GM18867 (cell line): ENCODE data around the gene NOX4.
"Not testable (repeated sequence)": the region's sequence is repeated elsewhere in the genome, so short reads cannot be mapped to it uniquely, and the experiment has no call there.

Experiments
- ATAC-seq: cut with Tn5 transposase; IDR thresholded peaks from one replicate; pipeline ENCODE4 v1.9.1; 2021; ENCODE audit warnings: mild to moderate bottlenecking, moderate library complexity; ENCODE audit not compliant: unreplicated experiment

NOX4 gene

GRCh38 chr11:89309321-89309985 lies 181.7 kb downstream of the NOX4 start:
- not testable (repeated sequence) for ATAC-seq

GRCh38 chr11:89308272-89308671 lies 182.9 kb downstream of the NOX4 start:
- not testable (repeated sequence) for ATAC-seq

GRCh38 chr11:89303029-89303428 lies 188.1 kb downstream of the NOX4 start:
- not testable (repeated sequence) for ATAC-seq

DNA sequence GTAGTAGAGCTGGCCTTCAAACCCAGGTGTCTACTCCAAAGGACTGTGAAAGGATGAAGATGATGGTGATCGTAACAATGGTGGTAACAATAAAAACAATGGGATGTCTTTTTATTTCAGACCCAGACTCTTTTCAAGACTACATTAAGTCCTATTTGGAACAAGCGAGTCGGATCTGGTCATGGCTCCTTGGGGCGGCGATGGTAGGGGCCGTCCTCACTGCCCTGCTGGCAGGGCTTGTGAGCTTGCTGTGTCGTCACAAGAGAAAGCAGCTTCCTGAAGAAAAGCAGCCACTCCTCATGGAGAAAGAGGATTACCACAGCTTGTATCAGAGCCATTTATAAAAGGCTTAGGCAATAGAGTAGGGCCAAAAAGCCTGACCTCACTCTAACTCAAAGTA lies 196.2 kb downstream of the NOX4 start:
- ATAC-seq: not testable (repeated sequence)

DNA sequence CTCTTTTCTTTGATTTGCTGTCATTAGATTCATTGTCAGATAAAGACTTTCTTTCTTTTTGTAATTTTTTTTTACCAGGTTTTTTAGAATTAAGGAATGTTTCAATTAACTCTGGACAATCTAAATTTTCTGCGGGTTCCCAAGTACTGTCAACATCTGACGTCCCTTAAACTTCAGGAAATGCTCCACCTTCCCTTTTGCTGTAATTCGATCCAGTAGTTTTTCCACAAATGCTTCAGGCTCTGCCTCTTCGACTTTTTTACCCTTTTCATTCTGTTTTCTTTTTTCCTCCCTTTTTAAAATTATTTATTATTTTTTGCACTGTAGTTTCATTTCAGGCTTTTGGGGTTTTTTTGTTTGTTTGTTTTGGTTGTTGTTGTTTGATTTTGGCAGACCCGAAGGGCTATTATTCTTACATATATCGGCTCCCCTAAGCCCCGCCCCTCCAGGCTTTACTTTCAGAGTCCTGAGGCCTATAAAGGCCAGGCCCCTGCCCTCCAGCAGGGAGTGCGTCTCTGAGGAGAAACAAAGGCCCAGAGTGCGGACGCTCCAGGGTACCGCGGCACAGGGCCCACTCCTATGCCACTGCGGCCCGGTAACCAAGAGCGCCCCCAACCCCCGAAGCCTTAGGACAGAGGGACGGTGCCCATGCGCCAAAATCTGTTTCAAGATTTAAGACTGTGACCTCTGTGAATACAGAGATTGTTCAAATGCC lies 197.1 kb downstream of the NOX4 start:
- no peak for ATAC-seq

DNA sequence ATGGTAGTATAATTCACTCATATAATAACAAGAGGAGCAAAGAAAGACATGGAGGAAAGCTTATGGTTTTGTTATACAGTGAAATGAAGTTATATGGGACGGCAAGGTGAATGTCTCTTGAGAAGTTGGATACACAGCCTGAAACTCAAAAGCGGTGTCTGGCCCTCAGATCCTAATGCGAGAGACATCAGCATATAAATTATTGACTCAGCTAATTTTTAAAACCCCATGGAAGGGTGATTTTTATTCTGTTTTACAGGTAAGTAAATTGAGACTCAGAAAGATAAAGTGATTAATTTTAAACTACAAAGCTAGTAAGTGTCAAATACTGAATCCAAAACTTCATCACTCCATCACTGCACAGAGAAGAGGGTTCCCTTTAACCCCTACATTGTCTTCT lies 203.2 kb downstream of the NOX4 start:
- not testable (repeated sequence) for ATAC-seq

DNA sequence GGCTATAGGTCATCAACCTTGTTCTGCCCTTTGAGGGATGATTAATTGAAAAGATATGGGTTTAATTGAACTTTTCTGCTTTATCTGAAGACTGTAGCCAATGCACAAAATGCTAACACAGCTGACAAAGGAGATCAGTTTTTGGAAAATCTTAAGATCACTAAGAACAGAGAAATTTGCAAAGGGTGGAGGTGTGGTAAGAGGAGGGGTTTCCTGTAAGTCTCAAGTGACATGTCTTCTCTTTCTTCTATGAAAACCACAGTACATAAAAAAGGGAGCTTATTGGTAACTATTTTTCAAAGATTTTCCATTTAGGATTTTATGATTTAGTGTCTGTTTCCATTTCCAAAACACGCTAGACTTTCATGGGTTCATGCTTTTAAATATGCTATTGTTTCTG lies 204.6 kb downstream of the NOX4 start:
- ATAC-seq: not testable (repeated sequence)

- ATAC-seq: not testable (repeated sequence)
Measured at GRCh38 chr11:89281032-89281677, 210.0 kb downstream of the NOX4 start.

- ATAC-seq: no peak
Measured at GRCh38 chr11:89279176-89279575, 212.0 kb downstream of the NOX4 start.

GRCh38 chr11:89275966-89276365 lies 215.2 kb downstream of the NOX4 start:
- ATAC-seq: no peak
